A549 (cell line): ENCODE data around the gene ZNF138. TPM values are rescaled to one million over a fixed set of nuclear protein-coding genes. Genes with fewer than 3 reads are reported as not detected.
"Not testable (repeated sequence)": the region's sequence is repeated elsewhere in the genome, so short reads cannot be mapped to it uniquely, and the experiment has no call there.

Experiments used
- ATAC-seq, 2 experiments: fragments of 200-7000 bp in 1 of 2; fragments of >200 bp in 1 of 2; cut with Nextera tagmentation in 1 of 2; cut with Tn5 transposase in 1 of 2; 3 replicates each; pipeline versions ENCODE4 v1.8.0 to v1.9.1; 2018 to 2020; ENCODE audit warnings: mild to moderate bottlenecking in 1 of 2, moderate library complexity in 1 of 2
- CTCF ChIA-PET: fragments of 300-600 bp; sonication (Branson Sonifier 250); formaldehyde crosslinking; extraction: SDS; loops from one replicate; lab custom pipeline; 2021; ENCODE audit warnings: antibody characterized with exemption, inconsistent platforms; lab: Yijun Ruan, JAX
- POLR2A ChIA-PET: fragments of 350-600 bp; formaldehyde crosslinking; extraction: SDS; loops from one replicate; lab custom pipeline; 2021; ENCODE audit warnings: antibody characterized with exemption, inconsistent platforms; lab: Yijun Ruan, JAX
- DNase-seq, 2 experiments: peaks; one replicate each; pipeline versions ENCODE4 v3.0.0 to v3.0.0-alpha.2; 2011 to 2016; ENCODE audit warnings: low read depth in 1 of 2, low spot score in 1 of 2
- FAIRE-seq: peaks from 2 replicates; lab custom pipeline; 2011; peaks lifted over from hg19 to GRCh38; lab: Jason Lieb, UNC
- H3K27ac ChIP-seq, 2 experiments: fragments of >200 bp; sonication (Bioruptor Twin); formaldehyde crosslinking; 3 replicates each; pipeline ENCODE4 v1.5.1; 2016 to 2017
- H3K4me1 ChIP-seq: fragments of >200 bp; sonication (Bioruptor Twin); formaldehyde crosslinking; 3 replicates; pipeline ENCODE4 v1.6.1; 2016
- H3K4me2 ChIP-seq: fragments of >200 bp; sonication (Bioruptor Twin); formaldehyde crosslinking; 3 replicates; pipeline ENCODE4 v1.6.1; 2016
- H3K4me3 ChIP-seq: fragments of >200 bp; sonication (Bioruptor Twin); formaldehyde crosslinking; 3 replicates; pipeline ENCODE4 v1.5.1; 2016
- H3K9me3 ChIP-seq: fragments of >200 bp; sonication (Bioruptor Twin); formaldehyde crosslinking; 3 replicates; pipeline ENCODE4 v1.6.1; 2016
- BCL3 ChIP-seq: fragments of >200 bp; sonication (Bioruptor Twin); formaldehyde crosslinking; IDR thresholded peaks from 3 replicates; pipeline ENCODE4 v1.6.1; 2016
- BHLHE40 ChIP-seq: IDR thresholded peaks from 2 replicates; pipeline ENCODE4 v1.6.1; 2012; ENCODE audit warnings: low read depth, low read length, inconsistent platforms
- CHD2 ChIP-seq: fragments of 150-350 bp; IDR thresholded peaks from 2 replicates; pipeline ENCODE4 v1.6.1; 2014; ENCODE audit warnings: low read length; ENCODE audit not compliant: partially characterized antibody
- EHMT2 ChIP-seq: fragments of 200-600 bp; sonication (generic); IDR thresholded peaks from 2 replicates; pipeline ENCODE4 v1.6.1; 2016; ENCODE audit warnings: antibody characterized with exemption, low read depth, mild to moderate bottlenecking, moderate library complexity
- ELK1 ChIP-seq: fragments of 150-350 bp; IDR thresholded peaks from 2 replicates; pipeline ENCODE4 v1.6.1; 2014; ENCODE audit warnings: low read depth, mild to moderate bottlenecking, low read length
- EP300 ChIP-seq, 2 experiments: fragments of >200 bp; sonication (Bioruptor Twin); formaldehyde crosslinking; IDR thresholded peaks; 2 replicates in 1 of 2; 3 replicates in 1 of 2; pipeline ENCODE4 v1.6.1; 2016 to 2017
- ESRRA ChIP-seq: fragments of 150-350 bp; IDR thresholded peaks from 2 replicates; pipeline ENCODE4 v1.6.1; 2014; ENCODE audit warnings: mild to moderate bottlenecking, low read length, borderline replicate concordance
- FOSL2 ChIP-seq, 2 experiments: fragments of 450-650 bp in 1 of 2; fragments of >200 bp in 1 of 2; sonication (Bioruptor Twin) in 1 of 2; formaldehyde crosslinking; IDR thresholded peaks; 2 replicates each; pipeline versions ENCODE4 v1.5.0 to v1.6.1; 2016 to 2020; ENCODE audit warnings: mild to moderate bottlenecking in 1 of 2, moderate library complexity in 1 of 2
- GATA3 ChIP-seq: IDR thresholded peaks from 2 replicates; pipeline ENCODE4 v1.6.1; 2012; ENCODE audit warnings: borderline replicate concordance
- HDAC2 ChIP-seq: fragments of 200-600 bp; sonication (generic); IDR thresholded peaks from 2 replicates; pipeline ENCODE4 v1.6.1; 2016
- HOXA7 ChIP-seq: fragments of 250-450 bp; sonication (Bioruptor Pico); IDR thresholded peaks from 2 replicates; pipeline ENCODE4 v1.5.0; 2020; ENCODE audit warnings: mild to moderate bottlenecking, moderate library complexity
- HOXB13 ChIP-seq: fragments of 250-450 bp; sonication (Bioruptor Pico); IDR thresholded peaks from 2 replicates; pipeline ENCODE4 v1.5.0; 2020; ENCODE audit warnings: low read depth, mild to moderate bottlenecking, moderate library complexity
- HOXB5 ChIP-seq: fragments of 250-450 bp; sonication (Bioruptor Pico); IDR thresholded peaks from 2 replicates; pipeline ENCODE4 v1.5.0; 2020; ENCODE audit warnings: mild to moderate bottlenecking, moderate library complexity
- JUNB ChIP-seq: fragments of >200 bp; sonication (Bioruptor Twin); formaldehyde crosslinking; IDR thresholded peaks from 2 replicates; pipeline ENCODE4 v1.6.1; 2016
- KDM1A ChIP-seq: fragments of 200-600 bp; sonication (generic); IDR thresholded peaks from 2 replicates; pipeline ENCODE4 v1.6.1; 2016; ENCODE audit warnings: low read depth, mild to moderate bottlenecking
- MAZ ChIP-seq: fragments of 150-350 bp; IDR thresholded peaks from 2 replicates; pipeline ENCODE4 v1.6.1; 2014; ENCODE audit warnings: antibody characterized with exemption, low read depth, low read length, borderline replicate concordance
- MYC ChIP-seq: IDR thresholded peaks from 2 replicates; pipeline ENCODE4 v1.6.1; 2012; ENCODE audit warnings: mild to moderate bottlenecking, inconsistent platforms, low read length, improper control_type of control experiment, borderline replicate concordance
- NPAS2 ChIP-seq: fragments of 250-450 bp; sonication (Bioruptor Pico); IDR thresholded peaks from 2 replicates; pipeline ENCODE4 v1.8.0; 2022; ENCODE audit warnings: mild to moderate bottlenecking, moderate library complexity, borderline replicate concordance
- NR3C1 ChIP-seq: fragments of >200 bp; sonication (Bioruptor Twin); formaldehyde crosslinking; IDR thresholded peaks from 3 replicates; pipeline ENCODE4 v1.6.1; 2017
- PBX3 ChIP-seq: IDR thresholded peaks from 2 replicates; pipeline ENCODE4 v1.6.1; 2012
- RARB ChIP-seq: fragments of 250-450 bp; sonication (Bioruptor Pico); IDR thresholded peaks from 2 replicates; pipeline ENCODE4 v1.8.0; 2021; ENCODE audit warnings: mild to moderate bottlenecking, moderate library complexity
- RCOR1 ChIP-seq: fragments of 150-350 bp; IDR thresholded peaks from 2 replicates; pipeline ENCODE4 v1.6.1; 2014; ENCODE audit warnings: antibody characterized with exemption, low read length, low read depth
- RFX5 ChIP-seq: fragments of 450-650 bp; IDR thresholded peaks from 2 replicates; pipeline ENCODE4 v1.7.1; 2014; ENCODE audit warnings: antibody characterized with exemption, mild to moderate bottlenecking, moderate library complexity
- RNF2 ChIP-seq: fragments of 200-600 bp; sonication (generic); IDR thresholded peaks from 2 replicates; pipeline ENCODE4 v1.6.1; 2016; ENCODE audit warnings: low read depth, mild to moderate bottlenecking, antibody characterized with exemption, moderate library complexity, borderline replicate concordance
- SMC3 ChIP-seq: fragments of >200 bp; sonication (Bioruptor Twin); formaldehyde crosslinking; IDR thresholded peaks from 3 replicates; pipeline ENCODE4 v1.6.1; 2018; ENCODE audit warnings: inconsistent platforms
- SREBF2 ChIP-seq: fragments of 450-650 bp; IDR thresholded peaks from 2 replicates; pipeline ENCODE4 v1.6.1; 2014; ENCODE audit warnings: mild to moderate bottlenecking, moderate library complexity
- USF2 ChIP-seq: fragments of 450-650 bp; IDR thresholded peaks from 2 replicates; pipeline ENCODE4 v1.6.1; 2014; ENCODE audit warnings: antibody characterized with exemption
- ZC3H11A ChIP-seq: fragments of 450-650 bp; IDR thresholded peaks from 2 replicates; pipeline ENCODE4 v1.6.1; 2014; ENCODE audit warnings: antibody characterized with exemption, mild to moderate bottlenecking
- WGBS: methylation state at CpG from one replicate; pipeline ENCODE4 v1.1.6; 2017; ENCODE audit errors: missing lambda C conversion rate; 5-methylcytosine and 5-hydroxymethylcytosine counted together
- polyA plus RNA-seq, 4 experiments: library from polyadenylated mRNA; depleted of rRNA in 3 of 4; stranded (reverse); fragments of >200 nt; fragmentation: RNase III in 1 of 4; extraction: RNeasy Plus Mini Kit Qiagen cat#74134 plus additional on column Dnase treatment in 1 of 4; gene quantifications; 2 replicates in 3 of 4; 3 replicates in 1 of 4; pipeline ENCODE4 v1.2.3, GENCODE V29; 2011 to 2017

Gene ZNF138
- polyA plus RNA-seq, 2 of the 4 experiments (the other 2 are of a cell fraction): 3.9 to 6.3 TPM

- Histone ChIP-seq H3K4me3 (peak overlapping the region; percentile 58), H3K4me2 (peak overlapping the region; percentile 73), H3K27ac (peak overlapping the region in 1 of 2 experiments; percentile 91; a peak in 3 of 6 replicates), H3K4me1 (no peaks in the 10 kb centered on the region), H3K9me3 (peaks cover 6% of the 10 kb centered on the region; the same call in 1 of the 3 replicates)
- ATAC-seq (no peak), DNase-seq (no peak), FAIRE-seq (no peak)
- ChIA-PET POLR2A (interaction anchor here (0.9 kb wide), 1 partner anchor 232 kb away, joined by 3 read pairs; the partner anchor contains the start of gene ZNF680), CTCF (no interaction called here)
- no peak for TF ChIP-seq RNF2
- TF ChIP-seq RARB: no peak
- TF ChIP-seq KDM1A: no peak
- WGBS: 54% methylated on average over 1 of the region's 1 CpG
Observed at GRCh38 chr7:64795176-64795575, 948 bp downstream of the ZNF138 start.

GRCh38 chr7:64799169-64799568 is 4.9 kb downstream of the ZNF138 start:
- H3K4me2 ChIP-seq, ATAC-seq, H3K4me3 ChIP-seq, DNase-seq, FAIRE-seq, H3K27ac ChIP-seq, H3K4me1 ChIP-seq, POLR2A ChIA-PET: not testable (repeated sequence)
- WGBS: 97% methylated on average over 8 of the region's 8 CpGs
- CTCF ChIA-PET: interaction anchor here (1.3 kb wide), 1 partner anchor 92 kb away, joined by 3 read pairs; no protein-coding TSS in a partner anchor
- peaks cover 17% of the 10 kb centered on the region; the same call in 2 of the 3 replicates for H3K9me3 ChIP-seq

GRCh38 chr7:64802699-64803098 is 8.5 kb downstream of the ZNF138 start:
- no peak for ATAC-seq
- FAIRE-seq: no peak

GRCh38 chr7:64807731-64808365 is 13.6 kb downstream of the ZNF138 start:
- no peak for DNase-seq
- no peaks in the 10 kb centered on the region; the same call in 2 of the 3 replicates for H3K9me3 ChIP-seq
- no peak for ATAC-seq
- ChIA-PET CTCF (no interaction called here), POLR2A (no interaction called here)
- H3K4me1 ChIP-seq: no peaks in the 10 kb centered on the region
- H3K4me3 ChIP-seq: no peak overlapping the region
- WGBS: 89% methylated on average over 4 of the region's 4 CpGs
- no peak overlapping the region for H3K27ac ChIP-seq
- H3K4me2 ChIP-seq: no peak overlapping the region
- no peak for FAIRE-seq
- TF ChIP-seq MYC (no peak), MAZ (no peak), ESRRA (no peak), BCL3 (no peak), NR3C1 (no peak), SREBF2 (no peak), RFX5 (no peak), EP300 (IDR thresholded peaks at IDR 0.05) (no peak), FOSL2 (IDR thresholded peaks at IDR 0.05) (no peak), FOSL2 (CRISPR knock-in tag; IDR thresholded peaks at IDR 0.05) (no peak), HOXB13 (CRISPR knock-in tag) (no peak), HOXA7 (no peak), ELK1 (no peak), HOXB5 (CRISPR knock-in tag) (no peak), USF2 (no peak), ZC3H11A (no peak), JUNB (no peak), CHD2 (no peak)

More at GRCh38 chr7:64802699-64803098, 8.5 kb downstream of the ZNF138 start:
- H3K9me3 ChIP-seq: peaks cover 16% of the 10 kb centered on the region; the same call in 2 of the 3 replicates
- CTCF ChIA-PET: no interaction called here
- 78% methylated on average over 2 of the region's 2 CpGs for WGBS
- H3K4me1 ChIP-seq: no peaks in the 10 kb centered on the region
- no peak overlapping the region for H3K27ac ChIP-seq
- DNase-seq: no peak
- TF ChIP-seq PBX3 (no peak), BHLHE40 (no peak), HDAC2 (no peak), SMC3 (no peak), GATA3 (no peak), MYC (no peak), EHMT2 (no peak), RARB (no peak), RCOR1 (no peak), SREBF2 (no peak), NPAS2 (no peak), ZC3H11A (no peak)
- H3K4me3 ChIP-seq: no peak overlapping the region
- no peak overlapping the region for H3K4me2 ChIP-seq
- POLR2A ChIA-PET: interaction anchor here (1.9 kb wide), 1 partner anchor 8 kb away, joined by 11 read pairs; the partner anchor contains the start of gene ZNF138
